MG63 (cell line): ENCODE data around the gene PRKCA. TPM values are rescaled to one million over a fixed set of nuclear protein-coding genes. Genes with fewer than 3 reads are reported as not detected.
"Not testable (repeated sequence)": the region's sequence is repeated elsewhere in the genome, so short reads cannot be mapped to it uniquely, and the experiment has no call there.

Experiments
- DNase-seq: peaks from one replicate; pipeline ENCODE4 v3.0.0-alpha.2; 2020
- H3K27me3 ChIP-seq: fragments of 250-450 bp; sonication (Bioruptor Pico); 2 replicates; pipeline ENCODE4 v1.5.1; 2020; ENCODE audit warnings: mild to moderate bottlenecking, moderate library complexity
- H3K36me3 ChIP-seq: fragments of 250-450 bp; sonication (Bioruptor Pico); 2 replicates; pipeline ENCODE4 v1.5.1; 2020; ENCODE audit warnings: mild to moderate bottlenecking, moderate library complexity
- H3K4me3 ChIP-seq: fragments of 250-450 bp; sonication (Bioruptor Pico); 2 replicates; pipeline ENCODE4 v1.5.1; 2020; ENCODE audit warnings: mild to moderate bottlenecking, moderate library complexity
- H3K9me3 ChIP-seq: fragments of 250-450 bp; sonication (Bioruptor Pico); 2 replicates; pipeline ENCODE4 v1.5.1; 2020; ENCODE audit warnings: mild to moderate bottlenecking, moderate library complexity
- total RNA-seq: library from RNA; depleted of rRNA; stranded (reverse); fragments of >200 nt; shearing (Covaris generic); gene quantifications from 2 replicates; pipeline ENCODE4 v1.2.3, GENCODE V29; 2014; ENCODE audit warnings: low replicate concordance

Gene PRKCA
- total RNA-seq, 1 experiment from 2014 or later: 17.3 TPM

DNA sequence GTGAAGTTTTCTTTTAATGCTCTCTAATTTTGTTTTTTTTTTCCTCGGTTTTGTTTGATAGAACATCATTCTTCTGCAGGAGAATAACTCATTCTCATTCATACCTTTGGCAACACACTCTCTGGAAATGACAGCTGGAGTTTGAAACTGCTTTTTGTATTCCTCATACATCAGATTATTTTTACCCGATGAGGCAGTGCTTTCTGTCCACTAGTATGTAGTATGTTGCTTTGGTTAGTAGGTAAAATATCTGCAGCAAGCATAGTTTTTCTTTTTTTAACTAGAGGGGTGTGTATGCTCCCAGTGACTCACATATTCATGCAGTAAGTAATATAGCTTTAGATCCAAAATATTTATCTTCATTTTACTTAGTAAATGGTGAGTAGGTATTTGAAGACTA is 6.4 kb downstream of the PRKCA start:
- no peak for DNase-seq
- peaks cover 41% of the 10 kb centered on the region for H3K36me3 ChIP-seq
- no peaks in the 10 kb centered on the region for H3K9me3 ChIP-seq
- H3K27me3 ChIP-seq: no peaks in the 10 kb centered on the region
- no peak overlapping the region for H3K4me3 ChIP-seq

DNA sequence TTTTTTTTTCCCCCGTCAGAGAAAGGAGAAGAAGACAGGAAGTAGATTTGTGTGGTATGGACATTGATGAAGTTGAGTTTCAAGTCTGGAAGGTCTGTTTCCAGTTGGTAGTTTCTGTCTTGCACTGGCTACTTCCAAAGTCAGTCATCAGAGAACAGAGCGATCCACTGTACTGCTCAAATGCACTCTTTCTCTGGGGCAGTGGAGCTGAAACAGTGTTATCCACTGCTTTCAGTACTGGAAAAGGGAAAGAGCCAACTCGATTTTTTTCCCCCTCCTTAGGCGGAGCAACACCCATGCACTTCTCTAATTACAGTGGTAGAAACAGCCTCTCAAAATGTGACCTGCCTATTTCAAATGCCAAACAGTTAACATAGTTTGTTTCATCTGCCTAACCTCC is 7.4 kb downstream of the PRKCA start:
- Histone ChIP-seq H3K27me3 (no peaks in the 10 kb centered on the region), H3K9me3 (no peaks in the 10 kb centered on the region), H3K4me3 (no peak overlapping the region), H3K36me3 (peaks cover 41% of the 10 kb centered on the region)
- DNase-seq: no peak

DNA sequence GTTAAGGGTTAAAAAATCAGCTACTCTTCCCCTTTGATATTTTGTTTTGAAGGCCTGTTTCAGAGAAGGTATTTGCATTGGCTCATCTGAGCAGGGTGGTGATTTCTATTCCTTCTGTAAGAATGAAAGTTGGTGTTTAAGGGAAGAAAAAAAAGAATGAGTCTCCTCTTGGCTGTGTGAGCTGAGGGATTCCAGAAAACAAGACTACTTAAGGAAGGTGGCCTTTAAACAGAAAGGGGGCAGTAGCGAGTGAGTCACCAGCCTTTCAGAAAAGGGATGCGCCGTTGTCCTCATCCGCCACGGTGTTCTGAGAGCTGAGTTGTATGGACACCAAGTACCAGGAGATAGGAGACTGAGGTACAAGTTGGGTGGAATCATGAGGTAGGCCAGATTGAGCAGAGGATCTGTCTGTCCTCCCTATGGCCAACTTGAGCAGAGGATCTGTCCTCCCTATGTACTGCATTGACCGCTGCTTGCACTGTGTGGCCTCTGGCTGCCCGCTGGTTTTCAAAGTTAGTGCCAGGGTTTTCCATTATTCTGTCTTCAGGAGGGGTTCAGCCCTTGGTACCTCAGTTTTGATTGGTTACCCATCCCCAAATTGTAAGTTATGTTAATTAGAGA is 8.2 kb downstream of the PRKCA start:
- no peaks in the 10 kb centered on the region for H3K9me3 ChIP-seq
- DNase-seq: no peak
- H3K4me3 ChIP-seq: no peak overlapping the region
- no peaks in the 10 kb centered on the region for H3K27me3 ChIP-seq
- peaks cover 41% of the 10 kb centered on the region for H3K36me3 ChIP-seq

DNA sequence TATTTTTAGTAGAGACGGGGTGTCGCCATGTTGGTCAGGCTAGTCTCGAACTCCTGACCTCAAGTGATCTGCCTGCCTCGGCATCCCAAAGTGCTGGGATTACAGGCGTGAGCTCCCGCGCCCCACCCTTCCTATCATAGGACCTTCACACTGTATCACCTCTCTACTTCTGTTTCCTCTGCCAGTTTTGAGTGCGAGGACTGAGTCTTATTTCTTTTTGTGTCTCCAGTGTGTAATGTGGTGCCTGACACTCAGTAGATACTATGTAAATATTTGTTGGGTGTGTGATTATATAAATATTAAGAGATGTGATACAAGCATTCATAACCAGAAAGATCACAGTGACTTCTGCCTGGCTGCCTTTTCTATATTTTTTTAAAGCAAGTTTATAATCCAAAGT is 10.5 kb downstream of the PRKCA start:
- 0 out of 2 replicates have a peak, but pooled peaks cover 3% of the 10 kb centered on the region for H3K9me3 ChIP-seq
- H3K27me3 ChIP-seq: no peaks in the 10 kb centered on the region
- no peak overlapping the region for H3K4me3 ChIP-seq
- no peak for DNase-seq
- peaks cover 36% of the 10 kb centered on the region for H3K36me3 ChIP-seq

DNA sequence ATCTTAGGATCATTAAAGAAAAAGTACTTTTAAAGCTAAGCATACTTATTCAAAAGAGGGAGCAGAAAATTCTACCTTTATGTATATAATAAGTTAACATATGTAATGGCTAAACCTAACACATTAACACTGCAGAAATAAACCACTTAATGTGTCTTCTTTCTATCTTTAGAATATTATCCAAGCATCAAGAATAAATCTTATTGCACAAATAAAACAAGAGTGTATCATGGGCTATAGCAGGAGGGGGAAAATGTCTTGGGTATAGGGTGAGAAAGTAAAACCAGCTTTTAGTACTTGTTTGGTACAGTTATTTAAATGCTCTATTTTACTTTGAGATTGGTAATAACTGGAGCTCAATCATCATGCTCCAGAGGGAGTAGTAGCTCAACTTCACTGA is 10.9 kb downstream of the PRKCA start:
- Histone ChIP-seq H3K27me3 (no peaks in the 10 kb centered on the region), H3K36me3 (peaks cover 32% of the 10 kb centered on the region), H3K4me3 (no peak overlapping the region), H3K9me3 (0 out of 2 replicates have a peak, but pooled peaks cover 3% of the 10 kb centered on the region)
- DNase-seq: no peak

DNA sequence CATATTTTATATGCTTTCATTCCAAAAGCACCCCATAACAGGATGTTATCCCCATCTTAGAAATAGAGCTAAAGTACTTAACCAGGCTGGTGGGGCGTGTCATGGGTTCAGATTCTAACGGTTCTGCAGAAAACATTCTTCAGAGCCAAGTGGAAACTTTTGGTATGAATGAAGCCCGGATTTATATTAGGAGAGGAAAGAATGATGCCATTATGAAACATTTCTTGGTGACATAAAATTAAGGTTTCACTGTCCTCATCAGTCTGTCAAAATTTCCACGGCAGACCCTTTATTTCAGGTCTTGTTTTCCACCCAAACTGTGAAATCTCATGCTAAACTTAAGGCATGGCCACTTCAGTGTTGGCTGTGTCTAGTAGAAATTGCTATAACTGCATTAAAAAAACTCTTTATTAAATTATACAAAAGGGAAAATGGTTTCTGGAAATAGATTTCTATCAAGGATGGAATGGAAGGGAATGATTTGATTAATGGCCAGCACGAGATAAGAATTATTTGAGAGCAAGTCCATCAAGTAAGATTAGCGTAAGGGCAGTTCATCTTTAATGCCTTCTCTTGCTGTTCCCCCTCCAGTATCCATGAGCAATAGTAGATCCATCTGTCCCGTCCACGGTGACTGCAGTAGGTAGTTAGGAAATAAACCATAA is 11.7 kb downstream of the PRKCA start:
- no peak for DNase-seq
- peaks cover 24% of the 10 kb centered on the region for H3K36me3 ChIP-seq
- 0 out of 2 replicates have a peak, but pooled peaks cover 3% of the 10 kb centered on the region for H3K9me3 ChIP-seq
- no peaks in the 10 kb centered on the region for H3K27me3 ChIP-seq
- H3K4me3 ChIP-seq: no peak overlapping the region

DNA sequence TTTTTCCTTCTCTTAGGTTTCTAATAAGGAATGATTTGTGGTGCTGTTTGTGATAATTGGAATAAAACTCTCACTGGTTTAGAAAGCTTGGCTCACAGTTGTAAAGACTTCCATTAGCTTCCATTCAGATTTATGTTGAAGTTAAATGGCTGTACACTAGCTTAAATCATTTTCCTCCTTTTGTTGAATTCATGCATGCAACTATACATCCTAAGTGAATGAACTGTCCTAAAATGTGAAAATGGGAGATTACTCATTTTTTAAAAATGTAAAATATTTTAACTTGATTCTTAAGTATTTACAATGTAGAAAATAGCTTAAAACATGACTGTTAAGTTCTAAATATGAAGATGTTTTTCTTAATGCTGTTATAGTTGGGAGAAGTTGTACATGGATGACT is 15.2 kb downstream of the PRKCA start:
- no peak overlapping the region for H3K4me3 ChIP-seq
- peaks cover 22% of the 10 kb centered on the region for H3K36me3 ChIP-seq
- H3K9me3 ChIP-seq: peaks cover 15% of the 10 kb centered on the region; the same call in 1 of the 2 replicates
- DNase-seq: no peak
- H3K27me3 ChIP-seq: no peaks in the 10 kb centered on the region

DNA sequence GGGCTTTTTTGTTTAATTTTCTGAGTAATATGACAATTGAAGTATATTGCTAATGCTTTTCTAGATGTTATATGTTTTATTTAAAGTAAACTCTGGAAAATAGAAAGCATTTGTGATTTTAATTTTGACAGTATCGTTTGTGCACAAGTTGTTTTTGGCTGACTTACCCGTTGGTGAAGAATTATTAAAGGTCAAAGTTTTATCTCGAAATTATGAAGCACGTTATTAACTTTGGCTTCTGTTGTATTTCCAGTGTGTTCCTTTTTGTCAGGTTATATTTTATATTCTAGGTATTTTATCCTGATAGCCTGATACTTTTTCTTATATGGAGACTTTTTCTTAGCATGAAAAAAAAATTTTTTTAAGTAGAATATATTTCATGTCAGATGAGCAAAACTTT is 16.8 kb downstream of the PRKCA start:
- H3K9me3 ChIP-seq: peaks cover 15% of the 10 kb centered on the region; the same call in 1 of the 2 replicates
- peaks cover 21% of the 10 kb centered on the region for H3K36me3 ChIP-seq
- no peak for DNase-seq
- no peak overlapping the region for H3K4me3 ChIP-seq
- no peaks in the 10 kb centered on the region for H3K27me3 ChIP-seq

DNA sequence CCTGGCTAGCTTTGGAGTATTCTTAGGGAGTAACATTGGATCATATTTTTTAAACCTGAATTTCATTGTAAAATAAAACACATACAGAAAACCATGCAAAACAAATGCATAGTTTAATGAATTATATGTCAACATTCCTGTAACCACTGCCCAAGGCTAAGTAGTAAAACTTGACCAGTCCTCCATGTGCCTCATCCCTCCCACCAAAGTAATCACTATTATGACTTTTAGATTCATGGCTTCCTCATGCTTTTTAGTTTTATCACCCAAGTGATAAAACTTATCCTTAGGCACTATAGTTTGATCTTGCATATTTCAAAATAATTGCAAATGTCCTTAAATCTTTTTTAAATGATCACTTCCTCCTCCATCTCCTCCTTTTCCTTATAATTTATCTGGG is 20.4 kb downstream of the PRKCA start:
- Histone ChIP-seq H3K4me3 (no peak overlapping the region), H3K9me3 (peaks cover 12% of the 10 kb centered on the region; the same call in 1 of the 2 replicates), H3K27me3 (no peaks in the 10 kb centered on the region), H3K36me3 (peaks cover 15% of the 10 kb centered on the region)
- no peak for DNase-seq

DNA sequence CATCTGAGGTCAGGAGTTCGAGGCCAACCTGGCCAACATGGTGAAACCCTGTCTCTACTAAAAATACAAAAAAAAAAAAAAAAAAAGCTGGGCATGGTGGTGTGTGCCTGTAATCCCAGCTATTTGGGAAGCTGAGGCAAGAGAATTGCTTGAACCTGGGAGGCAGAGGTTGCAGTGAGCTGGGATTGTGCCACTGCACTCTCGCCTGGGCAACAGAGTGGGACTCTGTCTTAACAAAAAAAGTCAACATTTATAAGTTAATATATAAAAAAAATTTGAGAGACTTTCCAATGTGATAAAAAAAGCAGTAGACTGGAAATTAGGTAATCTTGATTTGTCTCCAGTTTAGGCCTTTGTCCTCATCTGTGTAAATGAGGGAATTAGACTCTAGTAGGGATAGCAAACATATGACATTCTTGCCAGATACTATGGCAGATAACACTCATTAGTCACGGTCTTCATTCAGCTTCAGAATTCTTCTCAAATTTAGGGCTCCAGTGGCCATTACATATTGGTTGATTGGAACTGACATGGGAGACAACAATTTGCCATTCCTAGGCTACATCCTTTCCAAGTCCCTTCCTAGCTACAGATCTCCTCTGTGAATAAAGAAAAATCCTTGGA is 22.1 kb downstream of the PRKCA start:
- peaks cover 12% of the 10 kb centered on the region; the same call in 1 of the 2 replicates for H3K9me3 ChIP-seq
- H3K36me3 ChIP-seq: peaks cover 18% of the 10 kb centered on the region
- not testable (repeated sequence) for H3K4me3 ChIP-seq, DNase-seq, H3K27me3 ChIP-seq

DNA sequence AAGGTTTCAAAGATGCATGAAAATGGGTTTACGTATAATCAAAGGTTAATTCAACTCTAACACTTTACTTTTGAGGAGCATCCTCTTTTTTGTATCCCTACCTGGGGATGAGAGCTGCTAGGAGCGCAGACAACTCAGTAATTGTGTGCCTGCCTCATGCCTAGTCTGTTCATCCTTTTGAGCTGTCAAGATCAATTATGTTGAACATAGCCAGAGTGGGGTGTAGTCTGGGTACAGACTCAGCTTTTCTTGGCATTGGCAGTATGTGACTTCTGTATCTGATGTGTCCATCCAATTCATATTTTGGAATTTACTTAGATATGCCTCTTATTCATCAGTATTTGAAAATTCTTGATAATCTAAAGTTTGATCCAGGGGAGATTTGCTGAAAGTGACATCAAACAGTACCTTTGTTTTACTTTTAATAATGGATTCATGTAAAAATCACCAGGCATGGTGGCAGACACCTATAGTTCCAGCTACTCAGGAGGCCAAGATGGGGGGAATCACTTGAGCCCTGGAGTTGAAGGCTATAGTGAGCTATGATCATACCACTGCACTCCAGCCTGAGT is 24.1 kb downstream of the PRKCA start:
- Histone ChIP-seq H3K4me3 (no peak overlapping the region), H3K9me3 (peaks cover 5% of the 10 kb centered on the region; the same call in 1 of the 2 replicates), H3K27me3 (no peaks in the 10 kb centered on the region), H3K36me3 (peaks cover 11% of the 10 kb centered on the region)
- no peak for DNase-seq

DNA sequence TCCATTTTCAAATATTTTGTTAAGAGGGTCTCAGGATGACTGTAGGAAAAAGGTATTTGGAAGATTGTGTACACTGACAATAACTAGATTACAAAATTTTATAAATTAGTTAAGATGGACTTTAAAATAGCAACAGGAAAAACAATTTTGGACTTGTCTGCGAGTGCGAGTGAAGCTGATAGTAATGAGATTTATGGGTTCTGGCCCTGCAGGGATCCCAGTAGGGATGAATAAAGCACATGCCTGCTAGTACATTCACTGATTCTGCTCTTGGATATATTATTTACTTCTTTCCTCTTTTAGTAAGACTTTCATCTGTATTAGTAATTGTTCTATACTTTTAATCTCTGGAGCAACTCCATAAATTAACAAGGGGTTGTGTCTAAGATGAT is 28.2 kb downstream of the PRKCA start:
- Histone ChIP-seq H3K36me3 (peaks cover 3% of the 10 kb centered on the region), H3K9me3 (no peaks in the 10 kb centered on the region), H3K4me3 (no peak overlapping the region), H3K27me3 (no peaks in the 10 kb centered on the region)
- DNase-seq: no peak

DNA sequence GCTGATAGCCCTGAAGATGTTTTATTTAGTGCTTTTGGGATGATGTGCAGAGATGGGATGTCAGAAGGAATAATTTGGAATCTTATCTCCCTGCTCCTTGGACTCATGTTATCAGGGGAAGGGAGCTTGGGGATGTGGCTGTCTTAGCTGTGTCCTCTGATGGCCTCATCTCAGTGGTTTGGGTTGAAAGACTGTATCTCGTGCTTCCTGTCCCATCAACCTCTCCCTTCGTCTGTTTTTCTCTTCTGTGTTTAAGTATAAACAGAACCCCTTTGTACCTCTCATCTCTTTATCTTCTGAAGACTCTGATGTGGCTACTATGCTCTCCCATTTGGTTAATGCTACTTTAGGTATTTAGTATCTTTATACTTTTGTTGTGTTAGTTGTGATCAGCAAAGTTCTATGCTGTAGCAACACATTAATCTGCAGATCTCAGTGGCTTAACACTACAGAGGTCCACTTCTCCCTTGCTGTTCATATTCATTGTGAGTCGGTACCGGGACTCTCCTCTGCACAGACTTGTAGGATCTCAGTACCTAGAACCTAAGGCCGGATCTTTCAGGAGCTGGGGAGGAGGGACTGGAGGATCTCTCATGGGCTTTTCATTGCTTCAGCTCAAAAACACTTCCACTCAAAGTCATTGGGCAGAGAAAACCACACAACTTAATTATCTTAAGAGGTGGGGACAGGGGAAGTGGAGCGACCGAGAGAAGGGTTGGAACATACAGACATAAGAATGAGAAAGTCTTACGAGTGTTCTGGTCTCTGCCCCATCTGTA is 28.8 kb downstream of the PRKCA start:
- no peaks in the 10 kb centered on the region for H3K9me3 ChIP-seq
- no peaks in the 10 kb centered on the region for H3K27me3 ChIP-seq
- no peak for DNase-seq
- H3K36me3 ChIP-seq: peaks cover 3% of the 10 kb centered on the region
- no peak overlapping the region for H3K4me3 ChIP-seq

DNA sequence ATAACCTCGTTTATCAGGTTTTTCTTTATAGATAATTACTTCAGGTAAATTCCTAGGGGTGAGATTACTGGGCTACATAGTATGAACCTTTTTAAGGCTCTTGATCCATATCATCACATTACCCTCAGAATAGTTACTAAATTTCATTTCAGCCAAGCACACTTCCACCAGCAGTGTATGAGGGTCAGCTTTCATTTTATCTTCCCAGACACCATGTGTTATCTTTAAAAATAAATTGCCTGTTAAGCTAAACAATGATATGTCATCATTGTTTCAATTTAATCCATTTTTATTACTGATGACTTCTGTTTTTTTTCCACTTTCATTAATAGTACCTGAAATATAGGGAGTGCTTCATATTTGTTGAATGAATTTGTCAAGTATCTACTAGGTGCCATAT is 33.4 kb downstream of the PRKCA start:
- Histone ChIP-seq H3K36me3 (no peaks in the 10 kb centered on the region), H3K9me3 (no peaks in the 10 kb centered on the region), H3K4me3 (no peak overlapping the region), H3K27me3 (no peaks in the 10 kb centered on the region)
- DNase-seq: no peak

DNA sequence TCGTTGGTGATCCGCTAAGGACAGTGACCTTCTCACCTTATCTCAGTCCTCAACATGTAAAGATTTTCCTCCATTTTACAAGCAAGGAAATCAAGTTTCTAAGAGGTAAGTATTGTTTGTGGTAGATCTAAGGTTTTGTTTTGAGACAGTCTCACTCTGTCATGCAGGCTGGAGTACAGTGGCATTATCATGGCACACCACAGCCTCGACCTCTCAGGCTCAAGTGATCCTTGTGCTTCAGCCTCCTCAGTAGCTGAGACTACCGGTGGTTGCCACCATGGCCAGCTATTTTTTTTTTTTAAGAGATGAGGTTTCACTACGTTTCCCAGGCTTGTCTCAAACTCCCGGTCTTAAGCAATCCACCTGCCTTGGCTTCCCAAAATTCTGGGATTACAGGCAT is 34.9 kb downstream of the PRKCA start:
- no peaks in the 10 kb centered on the region for H3K9me3 ChIP-seq
- no peaks in the 10 kb centered on the region for H3K27me3 ChIP-seq
- H3K4me3 ChIP-seq: no peak overlapping the region
- DNase-seq: no peak
- no peaks in the 10 kb centered on the region for H3K36me3 ChIP-seq

DNA sequence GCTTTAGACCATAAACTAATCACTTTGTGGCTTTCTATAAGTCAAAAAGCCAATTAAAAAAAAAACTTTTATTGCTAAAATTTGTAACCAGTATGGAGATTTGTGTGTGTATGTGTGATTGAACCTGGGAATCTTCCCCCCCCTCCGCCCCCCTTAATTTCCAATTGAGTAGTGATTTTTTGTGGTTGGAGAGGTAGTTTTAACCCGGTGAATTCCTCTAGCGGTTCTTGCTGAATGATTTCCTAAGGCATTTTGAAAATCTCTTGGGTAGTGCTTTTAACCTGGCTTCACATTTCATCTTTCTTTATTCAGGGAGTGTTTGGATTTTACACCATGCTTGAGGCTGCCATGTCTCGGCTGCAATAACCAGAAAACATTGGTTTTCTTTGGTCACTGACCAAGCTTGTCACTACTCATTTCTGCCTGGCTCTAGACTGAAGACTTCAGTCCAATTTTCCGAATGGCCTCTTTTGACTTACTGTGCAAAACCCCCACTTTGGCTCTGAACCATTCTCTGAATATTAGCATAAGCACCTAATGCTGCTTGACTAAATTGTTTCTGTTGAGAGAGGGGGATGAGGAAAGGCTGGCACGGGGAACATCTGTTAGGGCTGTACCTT is 35.6 kb downstream of the PRKCA start:
- H3K27me3 ChIP-seq: no peaks in the 10 kb centered on the region
- no peaks in the 10 kb centered on the region for H3K9me3 ChIP-seq
- no peak for DNase-seq
- H3K36me3 ChIP-seq: no peaks in the 10 kb centered on the region
- H3K4me3 ChIP-seq: no peak overlapping the region
